Activated CD8-positive, alpha-beta T cell treated with anti-CD3 and anti-CD28 coated beads, Interleukin-2, amount 10 ng/mL, durations not matched to agents 7 days and 5 days (primary cell): ENCODE results near the gene IL15RA. TPM values are rescaled to one million over a fixed set of nuclear protein-coding genes. Genes with fewer than 3 reads are reported as not detected.
A peak's percentile ranks its signal among the peaks of the same experiment; 100 is the strongest.

ENCODE experiments used
- ATAC-seq: fragments of 150-1000 bp; cut with Tn5 transposase; one replicate; pipeline ENCODE4 v1.10.0; 2021; ENCODE audit warnings: moderate library complexity
- CTCF ChIA-PET: fragments of 350-600 bp; sonication (Branson Sonifier 250); formaldehyde crosslinking; loops from one replicate; lab custom pipeline; 2021; ENCODE audit warnings: antibody characterized with exemption; lab: Charles Lee
- POLR2A ChIA-PET: fragments of 350-600 bp; sonication (Branson Sonifier 250); formaldehyde crosslinking; loops from one replicate; lab custom pipeline; 2021; ENCODE audit warnings: antibody characterized with exemption; lab: Charles Lee
- DNase-seq: peaks from one replicate; pipeline ENCODE4 v3.0.0-alpha.2; 2020
- H3K27ac Mint-ChIP-seq: one replicate; pipeline ENCODE4 v1.8.0; 2021; ENCODE audit warnings: mild to moderate bottlenecking, mixed read lengths
- H3K27me3 Mint-ChIP-seq: one replicate; pipeline ENCODE4 v1.8.0; 2021; ENCODE audit warnings: low read depth, mixed read lengths
- H3K36me3 Mint-ChIP-seq: one replicate; pipeline ENCODE4 v1.8.0; 2021; ENCODE audit warnings: low read depth, mixed read lengths
- H3K4me1 Mint-ChIP-seq: one replicate; pipeline ENCODE4 v1.8.0; 2021; ENCODE audit warnings: low read depth, mixed read lengths
- H3K4me3 Mint-ChIP-seq: one replicate; pipeline ENCODE4 v1.8.0; 2021; ENCODE audit warnings: mild to moderate bottlenecking, mixed read lengths
- H3K9me3 Mint-ChIP-seq: one replicate; pipeline ENCODE4 v1.8.0; 2022; ENCODE audit warnings: mixed read lengths; ENCODE audit not compliant: insufficient read depth
- total RNA-seq, 2 experiments: library from RNA; stranded (reverse); gene quantifications; one replicate each; pipeline ENCODE4 v1.2.3, GENCODE V29; 2021

Gene IL15RA
- total RNA-seq, 2 experiments from 2014 or later, result 17.2 to 18.1 TPM

DNA sequence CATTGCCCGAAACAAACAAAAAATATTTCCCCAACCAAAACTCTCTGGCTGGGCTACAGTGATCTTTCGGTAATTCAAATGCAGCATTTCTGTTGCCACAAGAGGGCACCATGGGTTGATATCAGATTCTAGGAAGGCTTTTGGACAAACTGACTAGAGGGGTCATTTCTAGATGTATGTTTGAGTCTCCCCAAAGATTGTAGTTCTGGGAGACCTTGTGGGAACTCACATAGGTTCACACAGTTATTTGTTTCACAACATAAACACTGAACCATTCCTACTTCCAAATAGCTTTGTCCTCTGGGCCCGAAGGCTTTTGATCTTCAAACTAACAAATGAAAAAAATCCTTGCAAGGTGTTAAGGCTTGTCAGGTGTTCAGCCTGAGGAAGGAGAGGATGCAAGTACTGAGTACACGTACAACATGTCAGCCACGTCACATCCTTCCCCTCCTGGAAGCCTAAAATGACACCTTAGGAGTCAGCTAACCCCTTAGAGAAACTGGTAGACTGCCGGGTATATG, 37.0 kb upstream of the IL15RA start:
- ChIA-PET CTCF (interaction anchor here (0.7 to 4.1 kb wide), 40 partner anchors 9 to 394 kb away, joined by 3 to 55 read pairs (median 6); partner anchors contain the start of genes IL15RA and IL2RA), POLR2A (interaction anchor here (0.6 to 3.3 kb wide), 7 partner anchors 32 to 221 kb away, joined by 3 to 14 read pairs (median 3); partner anchors contain the start of gene IL2RA)
- ATAC-seq (peak; percentile 81), DNase-seq (peak; percentile 78)
- Mint-ChIP-seq H3K27ac (peak overlapping the region; percentile 97), H3K4me3 (peak overlapping the region; percentile 19), H3K4me1 (peaks cover 48% of the 10 kb centered on the region), H3K27me3 (no peaks in the 10 kb centered on the region), H3K9me3 (no peaks in the 10 kb centered on the region), H3K36me3 (peaks cover 76% of the 10 kb centered on the region)

DNA sequence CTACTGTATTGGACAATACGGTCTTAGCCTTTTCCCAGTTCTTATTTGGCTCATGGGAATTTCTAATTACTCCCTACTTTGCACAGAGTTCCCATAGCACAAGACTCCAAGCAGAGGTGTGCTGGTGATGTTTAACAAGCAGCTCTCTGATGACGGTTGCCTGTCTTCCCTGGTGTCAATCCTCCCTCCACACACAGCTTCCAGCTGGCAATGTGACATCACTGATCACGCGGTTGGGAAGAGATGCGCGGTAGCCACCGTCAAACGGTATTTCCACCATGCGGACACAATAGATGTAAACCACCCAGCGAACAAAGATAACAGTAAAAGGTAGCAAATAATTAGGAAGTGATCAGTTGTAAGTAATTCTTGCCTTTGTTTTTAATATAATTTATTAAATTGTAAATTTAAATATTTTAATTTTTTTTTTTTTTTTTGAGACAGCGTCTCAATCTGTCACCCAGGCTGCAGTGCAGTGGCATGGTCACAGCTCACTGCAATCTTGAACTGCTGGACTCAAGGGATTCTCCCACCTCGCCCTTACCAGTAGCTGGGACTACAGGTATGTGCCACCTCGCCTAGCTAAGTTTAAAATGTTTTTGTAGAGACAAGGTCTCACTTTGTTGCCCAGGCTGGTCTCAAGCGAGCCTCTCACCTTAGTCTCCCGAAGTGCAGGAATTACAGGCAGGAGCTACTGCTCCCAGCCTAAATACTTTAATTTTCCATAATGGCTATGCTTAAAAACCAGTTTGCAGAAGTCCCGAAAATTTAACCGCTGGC, 36.3 kb upstream of the IL15RA start:
- H3K9me3 Mint-ChIP-seq, result no peaks in the 10 kb centered on the region
- ATAC-seq, result no peak
- peak overlapping the region; percentile 97 for H3K27ac Mint-ChIP-seq
- peaks cover 72% of the 10 kb centered on the region for H3K36me3 Mint-ChIP-seq
- CTCF ChIA-PET, result interaction anchor here (0.7 to 4.1 kb wide), 37 partner anchors 9 to 395 kb away, joined by 3 to 55 read pairs (median 6); partner anchors contain the start of genes IL15RA, IL2RA and PFKFB3
- H3K4me3 Mint-ChIP-seq, result no peak overlapping the region
- POLR2A ChIA-PET, result interaction anchor here (0.6 to 3.3 kb wide), 9 partner anchors 32 to 575 kb away, joined by 3 to 14 read pairs (median 4); partner anchors contain the start of gene IL2RA
- DNase-seq, result peak; percentile 13
- peaks cover 41% of the 10 kb centered on the region for H3K4me1 Mint-ChIP-seq
- H3K27me3 Mint-ChIP-seq, result no peaks in the 10 kb centered on the region

DNA sequence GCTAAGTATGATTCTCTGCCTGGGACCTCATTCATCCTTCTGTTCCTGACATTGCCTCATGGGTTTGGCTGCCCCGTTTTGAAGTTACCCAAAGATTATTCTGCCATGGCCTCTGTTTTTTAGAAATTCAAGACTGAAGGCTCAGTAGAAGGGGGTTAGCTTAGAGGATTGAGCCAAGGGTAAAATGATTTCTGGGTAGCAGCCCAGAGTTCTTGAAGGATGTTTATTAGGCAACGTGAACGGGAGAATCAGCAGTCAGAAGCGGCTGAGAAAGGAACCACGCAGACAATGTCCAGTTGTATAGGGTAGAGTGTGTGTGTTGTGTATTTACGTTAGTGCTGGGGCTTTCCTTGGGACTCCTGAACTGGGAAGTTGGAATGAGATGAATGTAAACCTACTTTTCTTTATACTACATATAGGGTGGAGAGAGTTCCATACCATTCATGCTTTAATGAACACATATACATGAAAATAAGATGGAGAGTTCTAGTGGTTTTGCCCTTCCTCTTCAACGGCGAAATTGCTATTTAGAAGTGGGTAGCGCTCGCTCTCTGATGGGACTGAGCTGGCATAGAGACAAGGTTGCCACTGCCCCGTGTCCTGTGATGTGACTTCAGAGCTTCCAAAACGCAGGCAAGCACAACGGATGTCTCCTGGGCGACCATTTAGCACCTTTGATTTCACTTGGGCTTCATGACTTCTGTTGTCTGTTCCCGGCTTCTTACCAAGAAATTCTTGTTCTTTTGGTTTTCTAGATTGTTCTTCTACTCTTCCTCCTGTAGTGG, 35.0 kb upstream of the IL15RA start:
- Mint-ChIP-seq H3K9me3 (no peaks in the 10 kb centered on the region), H3K4me3 (no peak overlapping the region), H3K27me3 (no peaks in the 10 kb centered on the region), H3K27ac (peak overlapping the region; percentile 18), H3K4me1 (peaks cover 34% of the 10 kb centered on the region), H3K36me3 (peaks cover 67% of the 10 kb centered on the region)
- POLR2A ChIA-PET, result interaction anchor here (1.5 kb wide), 1 partner anchor 36 kb away, joined by 4 read pairs; no protein-coding TSS in a partner anchor
- CTCF ChIA-PET, result interaction anchor here (2.4 to 4.1 kb wide), 5 partner anchors 18 to 75 kb away, joined by 16 to 55 read pairs (median 20); no protein-coding TSS in a partner anchor
- ATAC-seq, result no peak
- DNase-seq, result peak; percentile 21

DNA sequence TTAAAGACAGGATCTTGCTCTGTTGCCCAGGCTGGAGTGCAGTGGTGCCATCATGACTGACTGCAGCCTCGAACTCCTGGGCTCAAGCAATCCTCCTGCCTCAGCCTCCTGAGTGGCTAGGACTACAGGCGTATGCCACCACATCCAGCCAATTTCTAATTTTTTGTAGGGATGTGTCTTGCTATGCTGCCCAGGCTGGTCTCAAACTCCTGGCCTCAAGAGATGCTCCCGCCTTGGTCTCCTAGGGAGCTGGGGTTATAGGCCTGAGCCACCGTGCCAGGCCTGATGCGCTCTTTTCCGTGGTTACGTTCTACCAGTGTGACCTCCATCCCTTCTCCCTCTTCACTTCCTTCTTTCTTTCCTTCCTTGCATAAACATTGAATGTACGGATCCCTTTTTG, 34.2 kb upstream of the IL15RA start:
- POLR2A ChIA-PET, result no interaction called here

DNA sequence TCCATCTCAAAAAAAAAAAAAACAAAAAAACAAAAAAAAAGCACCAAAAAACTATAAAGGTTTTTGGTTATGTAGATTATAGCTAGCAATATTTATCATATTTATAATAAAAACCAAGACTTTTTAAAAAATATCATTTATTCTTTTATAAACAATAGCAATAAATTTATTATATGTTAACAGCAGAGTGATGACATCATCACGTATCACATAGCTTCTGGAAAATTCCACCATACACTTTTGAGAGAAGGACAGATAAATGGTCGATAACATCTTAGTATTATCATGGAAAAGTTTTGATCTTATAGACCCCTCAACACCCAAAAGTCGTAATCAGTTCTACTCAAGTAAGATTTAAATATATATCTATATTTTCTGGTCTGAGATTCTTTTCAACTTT, 33.2 kb upstream of the IL15RA start:
- no peak overlapping the region for H3K4me3 Mint-ChIP-seq
- peaks cover 56% of the 10 kb centered on the region for H3K36me3 Mint-ChIP-seq
- DNase-seq (no peak), ATAC-seq (no peak)
- H3K27ac Mint-ChIP-seq, result no peak overlapping the region
- ChIA-PET POLR2A (no interaction called here), CTCF (interaction anchor here (1.0 to 1.5 kb wide), 4 partner anchors 19 to 79 kb away, joined by 3 to 6 read pairs (median 3); no protein-coding TSS in a partner anchor)
- H3K27me3 Mint-ChIP-seq, result no peaks in the 10 kb centered on the region
- peaks cover 20% of the 10 kb centered on the region for H3K4me1 Mint-ChIP-seq
- no peaks in the 10 kb centered on the region for H3K9me3 Mint-ChIP-seq

More for the DNA sequence above, 34.2 kb upstream of the IL15RA start:
- peaks cover 28% of the 10 kb centered on the region for H3K4me1 Mint-ChIP-seq
- CTCF ChIA-PET, result interaction anchor here (1.1 to 4.1 kb wide), 4 partner anchors 20 to 75 kb away, joined by 3 to 55 read pairs (median 4); no protein-coding TSS in a partner anchor
- no peak overlapping the region for H3K4me3 Mint-ChIP-seq
- ATAC-seq (no peak), DNase-seq (peak; percentile 19)
- H3K36me3 Mint-ChIP-seq, result peaks cover 64% of the 10 kb centered on the region
- no peaks in the 10 kb centered on the region for H3K27me3 Mint-ChIP-seq
- H3K27ac Mint-ChIP-seq, result no peak overlapping the region
- no peaks in the 10 kb centered on the region for H3K9me3 Mint-ChIP-seq

DNA sequence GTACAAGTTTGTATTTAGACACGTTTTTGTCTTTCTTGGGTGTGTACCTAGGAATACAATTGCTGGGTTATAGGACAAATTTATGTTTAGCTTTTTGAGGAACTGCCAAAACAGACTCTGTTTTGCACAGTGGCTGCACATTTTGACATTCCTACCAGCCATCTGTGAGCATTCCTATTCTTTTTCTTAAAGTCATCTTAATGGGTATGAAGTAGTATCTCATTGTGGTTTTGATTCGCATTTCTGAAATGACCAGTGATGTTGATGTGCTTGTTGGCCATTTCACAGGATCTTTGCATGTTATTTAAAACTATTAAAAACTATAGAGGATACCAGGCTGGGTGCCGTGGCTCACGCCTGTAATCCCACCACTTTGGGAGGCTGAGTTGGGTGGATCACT, 32.6 kb upstream of the IL15RA start:
- peaks cover 50% of the 10 kb centered on the region for H3K36me3 Mint-ChIP-seq
- H3K27ac Mint-ChIP-seq, result no peak overlapping the region
- no peaks in the 10 kb centered on the region for H3K9me3 Mint-ChIP-seq
- DNase-seq (peak; percentile 4), ATAC-seq (no peak)
- no peak overlapping the region for H3K4me3 Mint-ChIP-seq
- POLR2A ChIA-PET, result no interaction called here
- H3K27me3 Mint-ChIP-seq, result no peaks in the 10 kb centered on the region
- CTCF ChIA-PET, result interaction anchor here (1.0 to 1.5 kb wide), 3 partner anchors 34 to 80 kb away, joined by 3 to 6 read pairs (median 3); no protein-coding TSS in a partner anchor
- H3K4me1 Mint-ChIP-seq, result peaks cover 14% of the 10 kb centered on the region

DNA sequence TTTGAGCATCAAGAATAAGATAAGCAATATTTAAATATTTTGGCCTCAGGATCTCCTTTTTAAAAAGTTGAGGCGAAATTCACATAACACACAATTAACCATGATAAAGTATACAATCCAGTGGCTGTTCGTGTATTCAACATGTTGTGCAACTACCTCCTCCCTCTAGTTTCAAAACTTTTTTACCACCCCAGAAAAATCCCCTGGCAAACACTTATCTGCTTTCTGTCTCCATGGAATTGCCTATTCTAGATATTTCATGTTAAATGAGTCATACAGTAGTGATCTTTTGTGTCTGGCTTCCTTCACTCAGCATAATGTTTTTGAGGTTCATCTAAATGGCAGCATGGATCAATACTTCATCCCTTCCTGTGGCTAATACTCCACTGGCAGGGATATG, 31.8 kb upstream of the IL15RA start:
- no peak for ATAC-seq
- Mint-ChIP-seq H3K4me3 (no peak overlapping the region), H3K4me1 (peaks cover 8% of the 10 kb centered on the region), H3K36me3 (peaks cover 43% of the 10 kb centered on the region), H3K27me3 (no peaks in the 10 kb centered on the region), H3K9me3 (no peaks in the 10 kb centered on the region), H3K27ac (no peak overlapping the region)
- peak; percentile 10 for DNase-seq
- ChIA-PET CTCF (no interaction called here), POLR2A (no interaction called here)

DNA sequence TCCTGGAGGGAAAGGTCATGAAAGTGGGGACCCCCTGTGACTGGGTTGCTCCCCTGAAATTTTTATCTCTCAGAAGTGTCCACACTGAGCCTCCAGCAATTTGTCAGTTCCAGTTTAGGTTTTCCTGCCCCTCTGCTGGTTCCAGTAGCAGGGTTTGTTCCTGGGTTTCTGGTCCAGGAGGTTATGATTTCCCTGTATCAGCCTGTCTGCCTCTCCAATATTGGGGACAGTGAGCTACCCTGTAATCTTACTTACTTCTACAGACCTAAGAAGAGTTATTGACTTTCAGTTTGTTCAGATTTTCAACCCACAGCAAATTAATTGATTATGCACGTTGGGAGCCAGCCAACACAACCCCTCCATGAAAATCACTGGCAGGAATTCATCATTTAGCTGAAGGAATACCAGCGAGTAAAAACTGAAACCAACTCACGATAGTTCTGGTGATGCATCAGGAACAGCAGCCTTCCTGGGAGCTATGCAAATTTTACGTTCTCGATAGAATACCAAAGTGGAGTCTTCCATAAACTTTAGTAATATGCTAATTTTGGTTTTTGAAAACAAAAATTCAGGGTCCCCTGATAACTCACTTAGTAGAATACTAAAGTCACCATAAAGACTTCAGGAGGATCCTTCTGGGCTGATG, 31.3 kb upstream of the IL15RA start:
- peaks cover 7% of the 10 kb centered on the region for H3K4me1 Mint-ChIP-seq
- peak; percentile 17 for DNase-seq
- no peak for ATAC-seq
- no peaks in the 10 kb centered on the region for H3K27me3 Mint-ChIP-seq
- H3K4me3 Mint-ChIP-seq, result no peak overlapping the region
- H3K36me3 Mint-ChIP-seq, result peaks cover 39% of the 10 kb centered on the region
- ChIA-PET POLR2A (no interaction called here), CTCF (no interaction called here)
- H3K27ac Mint-ChIP-seq, result no peak overlapping the region
- no peaks in the 10 kb centered on the region for H3K9me3 Mint-ChIP-seq

DNA sequence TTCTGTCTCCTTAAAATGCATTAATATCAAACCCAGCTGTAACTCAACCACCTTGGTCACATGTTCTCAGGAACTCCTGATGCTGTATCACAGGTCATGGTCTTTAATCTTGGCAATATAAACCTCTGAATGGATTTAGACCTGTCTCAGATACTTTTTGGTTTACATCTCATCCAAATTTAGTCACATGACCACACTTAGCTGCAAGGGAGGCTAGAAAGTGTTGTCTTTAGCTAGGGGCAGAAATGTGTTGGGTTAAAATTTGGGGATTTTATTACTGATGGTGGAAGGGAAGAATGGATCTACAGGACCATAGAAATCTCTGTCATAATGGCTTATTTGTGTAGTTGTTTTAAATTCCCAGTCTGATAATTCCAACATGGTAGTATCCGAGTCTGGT, 29.6 kb upstream of the IL15RA start:
- Mint-ChIP-seq H3K27ac (no peak overlapping the region), H3K9me3 (no peaks in the 10 kb centered on the region)

DNA sequence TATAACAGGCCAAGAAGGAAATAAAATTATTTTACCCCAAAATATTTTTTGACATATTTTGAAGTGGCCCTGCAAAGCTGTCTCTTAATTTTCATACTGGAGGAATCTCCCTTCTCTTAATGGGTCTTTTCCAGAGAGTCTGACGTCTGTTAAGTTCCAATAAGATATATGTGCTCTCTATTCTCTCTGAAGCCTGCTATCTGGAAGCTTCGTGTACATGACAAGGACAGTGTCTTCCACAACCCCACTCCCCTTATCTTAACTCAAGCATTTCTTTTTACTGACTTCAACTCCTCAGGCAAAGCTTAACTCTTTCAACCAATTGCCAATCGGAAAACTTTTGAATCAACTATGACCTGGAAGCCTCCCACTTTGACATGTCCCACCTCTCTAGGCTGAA, 29.2 kb upstream of the IL15RA start:
- DNase-seq (peak; percentile 5), ATAC-seq (no peak)
- ChIA-PET POLR2A (no interaction called here), CTCF (interaction anchor here (1.0 kb wide), 2 partner anchors 13 to 36 kb away, joined by 4 to 5 read pairs; no protein-coding TSS in a partner anchor)
- H3K27me3 Mint-ChIP-seq, result no peaks in the 10 kb centered on the region
- H3K4me3 Mint-ChIP-seq, result no peak overlapping the region
- H3K27ac Mint-ChIP-seq, result no peak overlapping the region
- no peaks in the 10 kb centered on the region for H3K9me3 Mint-ChIP-seq
- H3K4me1 Mint-ChIP-seq, result peaks cover 19% of the 10 kb centered on the region
- H3K36me3 Mint-ChIP-seq, result peaks cover 21% of the 10 kb centered on the region

More for the DNA sequence above, 29.6 kb upstream of the IL15RA start:
- Mint-ChIP-seq H3K4me1 (peaks cover 16% of the 10 kb centered on the region), H3K36me3 (peaks cover 26% of the 10 kb centered on the region), H3K4me3 (no peak overlapping the region), H3K27me3 (no peaks in the 10 kb centered on the region)
- ChIA-PET POLR2A (interaction anchor here (0.7 kb wide), 1 partner anchor 35 kb away, joined by 3 read pairs; no protein-coding TSS in a partner anchor), CTCF (interaction anchor here (1.0 kb wide), 2 partner anchors 13 to 37 kb away, joined by 4 to 5 read pairs; no protein-coding TSS in a partner anchor)
- ATAC-seq, result no peak
- peak; percentile 3 for DNase-seq
